A673 (cell line): Measurements from ENCODE around the gene DDX59. TPM values are rescaled to one million over a fixed set of nuclear protein-coding genes. Genes with fewer than 3 reads are reported as not detected.

Experiments used
- BruUV-seq: library from RNA; stranded (reverse); fragments of 400-500 nt; replicated peaks from 2 replicates; lab custom pipeline; 2021; lab: Mats Ljungman, UMichigan
- CTCF ChIA-PET: fragments of 300-600 bp; sonication (Branson Sonifier 250); formaldehyde crosslinking; loops from one replicate; lab custom pipeline; 2022; ENCODE audit warnings: antibody characterized with exemption; lab: Charles Lee
- POLR2A ChIA-PET: fragments of 300-600 bp; sonication (Branson Sonifier 250); formaldehyde crosslinking; loops from one replicate; lab custom pipeline; 2022; ENCODE audit warnings: antibody characterized with exemption; ENCODE audit not compliant: low non-redundant PET; lab: Charles Lee
- DNase-seq: peaks from one replicate; pipeline ENCODE4 v3.0.0-alpha.2; 2015; ENCODE audit warnings: low spot score
- H3K27ac ChIP-seq: fragments of 200-600 bp; sonication (generic); 2 replicates; pipeline ENCODE4 v1.5.1; 2016; ENCODE audit warnings: mixed run types, low read depth, mild to moderate bottlenecking, mixed read lengths, antibody characterized with exemption, low read length; ENCODE audit not compliant: poor library complexity, severe bottlenecking
- H3K27me3 ChIP-seq: fragments of 200-600 bp; sonication (generic); replicated peaks from 2 replicates; pipeline ENCODE4 v1.6.1; 2017; ENCODE audit warnings: mixed run types, low read depth, mild to moderate bottlenecking, mixed read lengths, antibody characterized with exemption, low read length; ENCODE audit not compliant: insufficient read depth, poor library complexity
- H3K36me3 ChIP-seq: fragments of 200-600 bp; sonication (generic); 2 replicates; pipeline ENCODE4 v1.6.1; 2016; ENCODE audit warnings: mixed run types, mild to moderate bottlenecking, mixed read lengths, antibody characterized with exemption, low read length; ENCODE audit not compliant: insufficient read depth, poor library complexity, severe bottlenecking
- H3K4me1 ChIP-seq: fragments of 200-600 bp; sonication (generic); 2 replicates; pipeline ENCODE4 v1.6.1; 2017; ENCODE audit warnings: mixed run types, mild to moderate bottlenecking, mixed read lengths, antibody characterized with exemption, low read length; ENCODE audit not compliant: insufficient read depth, poor library complexity, severe bottlenecking
- H3K4me3 ChIP-seq: fragments of 200-600 bp; sonication (generic); 2 replicates; pipeline ENCODE4 v1.5.1; 2016; ENCODE audit warnings: low read depth, mixed run types, mild to moderate bottlenecking, mixed read lengths, low read length; ENCODE audit not compliant: poor library complexity, severe bottlenecking
- H3K9me3 ChIP-seq: fragments of 200-600 bp; sonication (generic); 2 replicates; pipeline ENCODE4 v1.6.1; 2016; ENCODE audit warnings: mixed run types, low read depth, mild to moderate bottlenecking, mixed read lengths, antibody characterized with exemption, low read length; ENCODE audit not compliant: poor library complexity, severe bottlenecking
- EZH2 ChIP-seq: fragments of 200-600 bp; sonication (generic); IDR thresholded peaks from 2 replicates; pipeline ENCODE4 v1.6.1; 2017; ENCODE audit warnings: borderline replicate concordance, low read depth, mild to moderate bottlenecking, mixed read lengths, antibody characterized with exemption, low read length; ENCODE audit not compliant: poor library complexity, severe bottlenecking
- intact Hi-C: fragments of 100-400 bp; cut with micrococcal nuclease; formaldehyde crosslinking; loops from one replicate; pipeline ENCODE4 v1.10.0; 2022; ENCODE audit not compliant: unreplicated experiment
- total RNA-seq: library from RNA; stranded (reverse); gene quantifications from 2 replicates; pipeline ENCODE4 v1.2.3, GENCODE V29; 2021
- TF ChIP-seq, protein P1 (sequence below): fragments of 300-800, 200-600 bp; sonication (generic); conservative IDR thresholded peaks from 2 replicates; pipeline ENCODE4 v1.5.1; 2017; ENCODE audit warnings: low read depth, mild to moderate bottlenecking, antibody characterized with exemption, low read length, moderate library complexity, mixed read lengths

Gene DDX59
- total RNA-seq, 1 experiment from 2014 or later: 17.4 TPM

DNA sequence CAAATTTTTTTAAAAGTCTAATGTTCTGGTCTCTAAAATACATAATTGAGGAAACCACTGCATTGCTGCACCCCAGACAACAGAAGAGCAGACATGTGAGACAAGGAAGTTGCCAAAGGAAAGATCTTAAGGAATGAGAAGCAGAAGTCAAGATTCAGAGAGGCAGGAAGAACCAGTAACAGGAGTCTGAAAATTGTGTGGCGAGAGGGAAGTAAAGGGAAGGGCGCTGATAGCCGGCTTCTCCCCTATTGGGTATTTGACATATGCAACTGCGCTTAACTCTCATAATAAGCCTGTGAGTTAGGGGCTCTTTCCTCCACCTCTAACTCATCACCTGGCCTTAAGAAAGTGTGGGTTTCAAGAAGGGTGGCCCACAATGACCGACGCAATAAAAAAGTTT, 27.2 kb downstream of the DDX59 start:
- CTCF ChIA-PET: no interaction called here
- intact Hi-C loops: no loop called here
- H3K36me3 ChIP-seq: no peaks in the 10 kb centered on the region
- H3K4me1 ChIP-seq: peaks cover 13% of the 10 kb centered on the region
- POLR2A ChIA-PET: no interaction called here
- no peaks in the 10 kb centered on the region for H3K9me3 ChIP-seq
- no TSS peak for BruUV-seq
- H3K27ac ChIP-seq: no peak overlapping the region
- TF ChIP-seq EZH2: no peak
- TF ChIP-seq, protein P1, sequence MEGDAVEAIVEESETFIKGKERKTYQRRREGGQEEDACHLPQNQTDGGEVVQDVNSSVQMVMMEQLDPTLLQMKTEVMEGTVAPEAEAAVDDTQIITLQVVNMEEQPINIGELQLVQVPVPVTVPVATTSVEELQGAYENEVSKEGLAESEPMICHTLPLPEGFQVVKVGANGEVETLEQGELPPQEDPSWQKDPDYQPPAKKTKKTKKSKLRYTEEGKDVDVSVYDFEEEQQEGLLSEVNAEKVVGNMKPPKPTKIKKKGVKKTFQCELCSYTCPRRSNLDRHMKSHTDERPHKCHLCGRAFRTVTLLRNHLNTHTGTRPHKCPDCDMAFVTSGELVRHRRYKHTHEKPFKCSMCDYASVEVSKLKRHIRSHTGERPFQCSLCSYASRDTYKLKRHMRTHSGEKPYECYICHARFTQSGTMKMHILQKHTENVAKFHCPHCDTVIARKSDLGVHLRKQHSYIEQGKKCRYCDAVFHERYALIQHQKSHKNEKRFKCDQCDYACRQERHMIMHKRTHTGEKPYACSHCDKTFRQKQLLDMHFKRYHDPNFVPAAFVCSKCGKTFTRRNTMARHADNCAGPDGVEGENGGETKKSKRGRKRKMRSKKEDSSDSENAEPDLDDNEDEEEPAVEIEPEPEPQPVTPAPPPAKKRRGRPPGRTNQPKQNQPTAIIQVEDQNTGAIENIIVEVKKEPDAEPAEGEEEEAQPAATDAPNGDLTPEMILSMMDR: no peak
- H3K4me3 ChIP-seq: no peak overlapping the region
- DNase-seq: no peak
- H3K27me3 ChIP-seq: no peaks in the 10 kb centered on the region

DNA sequence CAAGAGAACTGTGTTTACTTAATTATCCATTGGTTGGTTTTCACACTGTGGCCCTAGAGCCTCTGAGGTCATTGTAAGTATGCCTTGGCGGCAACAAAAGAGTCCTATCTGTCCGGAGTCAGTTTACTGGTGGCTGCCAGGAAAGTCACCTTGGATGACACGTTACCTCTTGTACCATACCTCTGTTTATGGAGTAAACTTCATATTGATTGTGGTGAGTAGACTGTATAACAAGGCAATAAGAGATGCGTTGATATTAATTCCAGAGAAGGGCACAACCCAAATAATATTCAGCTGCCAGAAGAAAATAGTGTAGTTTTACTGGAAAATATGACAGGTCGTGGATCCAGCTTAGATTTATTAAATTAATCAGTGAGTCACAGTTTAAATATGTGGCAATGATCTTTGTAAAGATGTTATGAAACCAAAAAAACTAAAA, 28.7 kb downstream of the DDX59 start:
- Histone ChIP-seq H3K4me3 (no peak overlapping the region), H3K9me3 (no peaks in the 10 kb centered on the region), H3K36me3 (no peaks in the 10 kb centered on the region), H3K27me3 (no peaks in the 10 kb centered on the region), H3K27ac (peak overlapping the region; percentile 68), H3K4me1 (peaks cover 13% of the 10 kb centered on the region)
- no TSS peak for BruUV-seq
- ChIA-PET CTCF (no interaction called here), POLR2A (no interaction called here)
- intact Hi-C loops: no loop called here
- no peak for TF ChIP-seq EZH2
- TF ChIP-seq, protein P1: no peak
- DNase-seq: no peak

DNA sequence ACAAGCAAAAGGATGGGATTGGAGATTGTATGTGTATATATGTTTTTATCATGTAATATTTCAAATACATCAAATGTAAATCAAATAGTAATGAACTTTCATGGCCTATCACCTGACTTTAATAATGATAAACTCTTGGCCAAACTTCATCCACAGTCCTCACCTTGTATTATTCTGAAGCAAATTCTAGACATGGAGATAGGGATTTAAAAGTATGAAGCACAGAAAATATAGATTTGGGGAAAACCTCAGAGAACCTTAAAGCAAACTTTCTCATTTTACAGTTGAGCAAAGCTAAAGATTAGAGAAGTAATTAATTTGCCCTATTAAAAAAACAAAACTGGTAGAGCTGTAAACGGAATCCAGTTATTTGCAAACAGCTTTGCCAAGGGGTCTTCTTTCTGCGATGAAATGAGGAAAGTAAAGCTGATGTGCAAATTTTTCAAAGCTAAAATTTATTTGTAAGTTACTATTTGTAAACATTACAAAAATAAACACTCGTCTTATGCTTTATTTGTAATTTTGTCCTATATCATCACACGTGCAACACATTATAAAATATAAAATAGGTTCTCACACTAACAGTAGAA, 29.2 kb downstream of the DDX59 start:
- Histone ChIP-seq H3K4me3 (no peak overlapping the region), H3K36me3 (no peaks in the 10 kb centered on the region), H3K9me3 (no peaks in the 10 kb centered on the region), H3K4me1 (peaks cover 13% of the 10 kb centered on the region), H3K27me3 (no peaks in the 10 kb centered on the region), H3K27ac (peak overlapping the region; percentile 68)
- ChIA-PET CTCF (no interaction called here), POLR2A (no interaction called here)
- TF ChIP-seq EZH2: no peak
- TF ChIP-seq, protein P1: no peak
- intact Hi-C loops: no loop called here
- TSS peak; percentile 98 for BruUV-seq
- DNase-seq: no peak
